ENCODE results near the gene ATP13A3.

The ATP13A3 gene

GRCh38 chr3:194431554-194431953 lies 55.2 kb downstream of the ATP13A3 start:
- DNase-seq = no peak

GRCh38 chr3:194425399-194425798 lies 61.4 kb downstream of the ATP13A3 start:
- no peak for DNase-seq

- DNase-seq = no peak
These were observed 61.8 kb downstream of the ATP13A3 start for GRCh38 chr3:194424953-194425352.

- no peak for DNase-seq
These were observed 62.4 kb downstream of the ATP13A3 start for GRCh38 chr3:194424373-194424772.

GRCh38 chr3:194423317-194423716 lies 63.5 kb downstream of the ATP13A3 start:
- DNase-seq = no peak

DNA sequence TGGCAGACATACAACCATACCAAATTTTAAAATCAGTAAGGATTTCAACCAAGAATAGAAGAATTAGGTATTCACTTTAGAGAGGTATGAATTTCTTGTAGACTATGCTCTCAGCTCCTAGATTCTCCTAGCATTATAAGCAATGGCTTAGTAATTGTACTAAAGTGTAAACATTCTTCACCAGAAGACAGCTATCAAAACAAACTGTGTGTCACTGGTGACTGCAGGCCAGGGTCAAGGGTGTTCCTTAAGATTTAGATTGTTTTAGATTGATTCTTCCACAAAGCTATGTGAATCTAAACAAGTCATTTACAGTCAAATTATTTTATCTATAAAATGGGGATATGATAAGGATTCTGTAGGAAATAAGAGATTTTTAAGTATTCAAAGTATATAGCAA lies 64.6 kb downstream of the ATP13A3 start:
- no peak for DNase-seq

DNA sequence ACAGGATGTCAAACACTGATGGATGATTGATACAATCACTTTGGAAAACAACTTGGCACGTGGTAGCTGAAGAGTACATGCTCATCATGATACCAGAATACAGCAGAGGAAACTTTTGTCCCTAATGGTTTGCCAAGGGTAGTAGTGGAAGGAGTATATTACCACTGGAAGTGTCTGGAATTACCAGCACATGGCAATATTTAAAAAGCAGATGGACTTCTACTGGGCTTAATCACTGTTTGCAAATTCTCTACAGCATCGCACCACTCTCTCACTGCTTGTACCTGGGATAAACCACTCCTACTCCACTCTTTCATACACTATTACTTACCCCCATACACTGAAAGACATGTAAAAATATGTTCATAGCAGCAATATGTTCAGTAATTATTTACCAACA lies 68.1 kb downstream of the ATP13A3 start:
- DNase-seq = no peak

DNA sequence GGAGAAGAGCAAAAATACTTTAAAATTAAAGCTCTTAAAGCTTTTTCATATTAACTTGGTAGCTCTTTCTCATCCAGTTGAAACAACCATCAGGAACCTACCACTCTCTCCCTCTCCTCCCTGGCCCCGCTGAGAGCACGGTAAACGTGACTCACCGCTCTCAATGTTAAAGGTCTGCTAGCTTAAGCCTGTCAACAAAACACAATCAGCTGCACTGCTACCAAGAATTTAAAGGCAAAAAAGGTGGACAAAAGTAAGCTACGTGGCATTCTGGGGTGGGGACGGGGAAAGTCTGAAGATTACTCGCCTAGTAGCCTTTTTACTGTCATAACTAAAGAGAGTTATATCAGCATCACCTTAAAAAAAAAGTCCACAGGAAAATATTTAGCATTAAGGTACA lies 79.4 kb downstream of the ATP13A3 start:
- DNase-seq = peak; percentile 47

DNA sequence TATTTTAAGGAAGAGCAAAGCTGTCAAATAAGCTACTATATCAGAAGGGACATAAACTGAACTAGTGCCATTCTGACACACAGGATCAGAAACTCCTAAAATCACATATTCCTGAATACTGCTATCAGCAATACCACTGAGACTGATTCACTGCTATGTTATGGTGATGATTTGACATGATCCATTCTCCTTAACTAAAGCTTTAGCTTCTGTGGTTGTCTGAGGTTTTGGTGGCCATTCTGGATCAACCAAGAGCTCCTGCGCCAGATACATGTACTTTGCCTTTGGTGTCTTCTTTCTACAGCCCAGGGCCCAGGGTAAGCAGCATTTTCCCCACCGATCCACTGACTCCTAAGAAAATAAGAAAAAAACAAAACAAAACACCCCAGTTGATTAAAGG lies 81.0 kb downstream of the ATP13A3 start:
- no peak for DNase-seq

DNA sequence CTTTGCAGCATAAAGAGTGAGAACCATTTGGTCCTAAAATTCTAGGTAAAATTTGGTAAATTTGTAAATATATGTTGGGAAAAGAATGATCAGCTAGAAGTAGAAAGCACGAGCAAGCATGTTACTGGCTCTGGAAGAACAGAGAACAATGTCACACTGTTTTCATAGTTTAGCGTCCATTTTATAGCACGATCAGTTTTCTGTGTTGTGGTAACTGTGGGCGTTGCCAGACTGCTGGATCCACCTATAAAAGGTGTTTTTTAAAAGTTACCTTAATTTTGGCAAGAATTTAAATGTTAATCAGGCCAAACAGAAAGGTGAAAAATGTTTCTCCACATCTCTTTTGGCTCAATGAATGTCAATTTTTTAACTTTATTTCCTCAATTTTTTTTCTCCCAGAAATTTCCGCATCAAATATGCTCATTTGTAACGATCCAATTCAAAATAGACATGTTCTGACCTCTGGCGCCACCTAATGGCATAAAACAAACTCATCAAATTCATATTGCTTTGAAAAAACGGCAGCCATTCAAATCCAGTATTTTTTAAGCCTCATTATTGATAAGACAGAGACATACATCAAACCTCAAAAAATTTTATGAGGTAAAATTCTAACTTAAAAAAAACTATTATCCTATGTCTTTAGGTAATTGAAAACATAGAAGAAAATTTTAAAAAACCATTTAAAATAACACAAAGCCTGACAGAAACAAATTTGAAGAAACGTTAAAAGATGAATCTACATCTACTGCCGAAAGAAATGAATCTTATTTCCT lies 82.2 kb downstream of the ATP13A3 start:
- DNase-seq = peak; percentile 42

GRCh38 chr3:194401868-194402329 lies 84.9 kb downstream of the ATP13A3 start:
- DNase-seq = no peak

GRCh38 chr3:194401346-194401745 lies 85.5 kb downstream of the ATP13A3 start:
- DNase-seq = no peak

DNA sequence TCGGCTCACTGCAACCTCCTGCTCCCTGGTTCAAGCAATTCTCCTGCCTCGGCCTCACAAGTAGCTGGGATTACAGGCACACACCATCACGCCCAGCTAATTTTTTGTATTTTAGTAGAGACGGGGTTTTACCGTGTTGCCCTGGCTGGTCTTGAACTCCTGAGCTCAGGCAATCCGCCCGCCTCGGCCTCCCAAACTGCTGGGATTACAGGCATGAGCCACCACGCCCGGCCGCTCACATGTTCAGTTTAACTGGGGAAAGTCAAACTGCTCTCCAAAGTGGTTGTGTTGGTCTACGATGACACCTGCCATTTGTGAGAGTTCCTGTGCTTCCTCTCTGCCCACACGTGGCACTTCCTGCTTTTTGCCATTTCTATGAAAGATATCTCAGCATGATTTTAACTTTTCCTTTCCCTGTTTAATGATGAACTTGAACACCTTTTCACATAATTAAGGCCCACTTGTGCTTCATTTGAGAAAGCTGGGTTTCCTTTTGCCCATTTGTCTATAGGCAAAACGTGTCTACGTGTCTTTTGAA lies 86.9 kb downstream of the ATP13A3 start:
- no peak for DNase-seq

GRCh38 chr3:194399166-194399565 lies 87.6 kb downstream of the ATP13A3 start, which contains the start of gene GP5:
GP5 (minus strand) TSS chr3:194399266; CDS start chr3:194398282, 984 bp downstream.
- no peak for DNase-seq

GRCh38 chr3:194397757-194398312 lies 89.0 kb downstream of the ATP13A3 start:
- peak; percentile 30 for DNase-seq

GRCh38 chr3:194396859-194397756 lies 89.7 kb downstream of the ATP13A3 start:
- peak; percentile 49 for DNase-seq

DNA sequence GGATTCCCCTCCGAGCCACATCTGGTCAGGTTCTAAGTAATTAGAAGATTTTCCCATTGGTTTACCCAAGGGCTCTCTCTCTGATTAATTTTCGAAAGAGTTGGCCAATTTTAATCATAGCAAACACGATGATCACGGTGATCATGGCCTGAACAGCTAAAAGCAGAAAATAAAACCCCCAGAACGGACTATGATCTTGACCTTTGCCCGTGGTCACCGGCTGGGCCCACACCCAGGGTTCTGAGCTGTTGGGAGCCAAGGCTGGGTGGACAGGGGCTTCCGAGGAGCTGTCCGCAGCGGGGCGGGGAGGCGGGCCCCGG lies 90.3 kb downstream of the ATP13A3 start:
- DNase-seq = no peak

DNA sequence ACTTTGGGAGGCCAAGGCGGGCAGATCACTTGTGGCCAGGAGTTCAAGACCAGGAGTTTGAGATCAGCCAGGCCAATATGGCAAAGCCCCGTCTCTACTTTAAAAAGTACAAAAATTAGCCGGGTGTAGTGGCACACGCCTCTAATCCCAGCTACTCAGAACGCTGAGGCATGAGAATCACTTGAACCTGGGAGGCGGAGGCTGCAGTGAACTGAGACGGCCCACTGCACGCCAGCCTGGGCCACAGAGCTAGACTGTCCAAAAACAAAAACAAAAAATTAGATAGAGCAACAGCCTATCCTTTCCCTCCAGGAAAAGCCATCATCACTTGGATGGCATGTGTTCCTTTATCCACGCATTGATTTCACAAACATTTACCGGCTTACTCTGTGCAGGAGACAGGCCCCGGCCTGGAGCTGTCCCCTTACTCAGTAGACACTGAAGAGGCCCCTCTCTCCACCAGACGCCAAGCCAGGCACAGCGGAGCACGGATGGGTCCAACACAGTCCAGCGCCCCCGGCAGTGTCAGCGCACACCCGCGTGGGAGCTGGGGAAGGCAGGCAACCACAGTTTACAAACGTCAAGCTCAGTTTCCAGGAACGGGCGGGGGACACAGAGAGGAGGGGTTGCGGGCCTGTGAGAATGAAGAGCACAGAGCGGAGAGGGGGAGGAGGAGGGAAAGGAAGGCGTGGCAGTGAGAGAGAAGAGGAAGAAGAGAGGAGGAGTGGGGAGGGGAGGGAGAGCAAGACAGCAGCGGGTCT lies 90.8 kb downstream of the ATP13A3 start:
- DNase-seq = peak; percentile 70

- no peak for DNase-seq
These were observed 91.6 kb downstream of the ATP13A3 start for GRCh38 chr3:194395212-194395611.

- DNase-seq = no peak
These were observed 94.2 kb downstream of the ATP13A3 start for GRCh38 chr3:194392576-194392975.

GRCh38 chr3:194390835-194391234 lies 96.0 kb downstream of the ATP13A3 start:
- DNase-seq = no peak

DNA sequence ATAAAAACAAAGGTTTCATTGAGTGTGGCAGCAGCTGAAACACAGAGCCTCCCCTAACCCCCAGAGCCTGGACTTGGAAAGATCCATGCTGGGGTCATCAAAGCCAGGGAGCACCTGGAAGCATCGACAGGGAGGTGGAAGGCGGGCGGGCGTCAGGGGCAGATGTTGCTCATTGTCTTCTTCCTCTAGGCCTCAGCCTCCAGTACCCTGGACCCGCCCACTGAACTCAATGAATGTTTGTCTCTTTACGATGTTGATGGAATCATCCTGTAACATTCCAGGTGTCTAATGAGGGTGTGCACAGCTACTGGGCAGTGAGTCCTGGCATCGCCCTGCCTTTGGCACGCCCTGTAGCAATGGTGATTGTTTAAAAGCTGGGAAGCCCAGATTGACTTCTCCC lies 97.5 kb downstream of the ATP13A3 start:
- no peak for DNase-seq

Measured in activated CD4-positive, alpha-beta T cell treated with anti-CD3 and anti-CD28 coated beads for 48 hours (primary cell).